ENCODE data around the gene SLC5A6. TPM values are rescaled to one million over a fixed set of nuclear protein-coding genes. Genes with fewer than 3 reads are reported as not detected.

Gene SLC5A6
- total and polyA plus RNA-seq, 2 of the 4 experiments (the other 2 are of a cell fraction), result 28.8 to 34.2 TPM

GRCh38 chr2:27164960-27165763, 46.9 kb downstream of the SLC5A6 start:
- no TSS peak for BruUV-seq (replicated peaks)
- Histone ChIP-seq H4K8ac (ENCODE audit: low read depth in 2 of 2, low read length in 2 of 2) (no peak overlapping the region), H2AK5ac (ENCODE audit: low read depth, low read length) (no peak overlapping the region), H2AFZ (replicated peaks; ENCODE audit: low read length, poor library complexity) (no peak overlapping the region), H3K79me1 (ENCODE audit: low read depth in 1 of 2, low read length in 2 of 2) (no peaks in the 10 kb centered on the region), H4K91ac (ENCODE audit: insufficient read depth, low read depth, low read length) (no peak overlapping the region), H3K27ac (ENCODE audit: insufficient read depth, low read length) (no peak overlapping the region), H4K20me1 (ENCODE audit: insufficient read depth, low read length) (no peaks in the 10 kb centered on the region), H3K56ac (ENCODE audit: extremely low read depth, insufficient read depth, low read length) (no peak overlapping the region), H3K9me3 (ENCODE audit: control insufficient read depth, insufficient read depth, low read length) (no peaks in the 10 kb centered on the region), H2BK5ac (ENCODE audit: low read depth, low read length, poor library complexity, severe bottlenecking) (no peak overlapping the region), H3K36me3 (ENCODE audit: control insufficient read depth, insufficient read depth, low read length) (no peaks in the 10 kb centered on the region), H2BK20ac (ENCODE audit: low read depth, low read length) (no peak overlapping the region), H3K27me3 (ENCODE audit: control insufficient read depth, insufficient read depth, low read length) (peaks cover 28% of the 10 kb centered on the region), H3K9me1 (ENCODE audit: insufficient read depth, low read length) (no peaks in the 10 kb centered on the region), H3K4me3 (ENCODE audit: insufficient read depth, low read depth, low read length) (no peak overlapping the region), H3K18ac (ENCODE audit: low read depth, low read length) (no peak overlapping the region), H3K4ac (ENCODE audit: low read depth, low read length) (no peak overlapping the region), H3K9ac (ENCODE audit: low read depth, low read length) (no peak overlapping the region), H2BK120ac (ENCODE audit: low read depth, low read length) (no peak overlapping the region), H3K14ac (replicated peaks; ENCODE audit: low read depth, low read length) (no peak overlapping the region), H2BK15ac (ENCODE audit: low read depth, low read length) (no peak overlapping the region), H3K23ac (ENCODE audit: low read depth, low read length) (no peak overlapping the region), H3K4me2 (ENCODE audit: low read depth, low read length) (no peak overlapping the region), H3K4me1 (ENCODE audit: control insufficient read depth, insufficient read depth, low read length) (no peaks in the 10 kb centered on the region), H2AK9ac (replicated peaks; ENCODE audit: low read depth, low read length, poor library complexity) (no peak overlapping the region), H4K5ac (ENCODE audit: low read depth, low read length) (no peak overlapping the region)
- intact Hi-C loops (cut with micrococcal nuclease) (no loop called here), dilution Hi-C loops (cut with HindIII; ENCODE audit: low sequenced_read_pairs, unreplicated experiment) (no loop called here), in situ Hi-C loops (cut with MboI; ENCODE audit: low sequenced_read_pairs) (no loop called here)
- TF ChIP-seq MXI1 (IDR thresholded peaks at IDR 0.05; ENCODE audit: borderline replicate concordance, low read depth, low read length) (no peak), FOS (IDR thresholded peaks at IDR 0.05; ENCODE audit: low read depth, low read length) (no peak), RAD21 (IDR thresholded peaks at IDR 0.05; ENCODE audit: low read length) (no peak), NFE2L2 (IDR thresholded peaks at IDR 0.05; ENCODE audit: low read depth, low read length) (no peak), CEBPB (IDR thresholded peaks at IDR 0.05; ENCODE audit: low read depth, low read length) (no peak), CHD1 (IDR thresholded peaks at IDR 0.05; ENCODE audit: low read depth, low read length) (no peak), CTCF (conservative IDR thresholded peaks at IDR 0.05; ENCODE audit: low read depth, low read length) (no peak)
- TF ChIP-seq, protein P1, sequence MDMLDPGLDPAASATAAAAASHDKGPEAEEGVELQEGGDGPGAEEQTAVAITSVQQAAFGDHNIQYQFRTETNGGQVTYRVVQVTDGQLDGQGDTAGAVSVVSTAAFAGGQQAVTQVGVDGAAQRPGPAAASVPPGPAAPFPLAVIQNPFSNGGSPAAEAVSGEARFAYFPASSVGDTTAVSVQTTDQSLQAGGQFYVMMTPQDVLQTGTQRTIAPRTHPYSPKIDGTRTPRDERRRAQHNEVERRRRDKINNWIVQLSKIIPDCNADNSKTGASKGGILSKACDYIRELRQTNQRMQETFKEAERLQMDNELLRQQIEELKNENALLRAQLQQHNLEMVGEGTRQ (IDR thresholded peaks at IDR 0.05; ENCODE audit: low read depth, low read length), result no peak
- no peak for ATAC-seq (ENCODE audit: low read depth)
- POLR2A ChIA-PET (ENCODE audit: unreplicated experiment), result no interaction called here
- CTCF ChIA-PET, result no interaction called here
- 33% methylated on average over 1 of the region's 8 CpGs; no CpG with 5 or more reads in 1 of the 2 experiments for WGBS, 2 experiments (ENCODE audit: extremely low coverage in 2 of 2, insufficient read length in 1 of 2)
- no peak for DNase-seq

All from IMR-90 (cell line).